Gastrocnemius medialis (tissue), 4 donors: Measurements from ENCODE around the gene ASB2. TPM values are rescaled to one million over a fixed set of nuclear protein-coding genes. Genes with fewer than 3 reads are reported as not detected.

ENCODE experiments used
- ATAC-seq, 2 donors: fragments of 150-250 bp; one replicate each; pipeline ENCODE4 v1.9.1; 2016
- DNase-seq, 2 donors: peaks; one replicate each; pipeline ENCODE4 v3.0.0-alpha.2; 2019
- H3K27ac ChIP-seq, 4 donors: fragments of 200-600 bp; sonication (generic); 1 replicate in 1 of 4; 2 replicates in 3 of 4; pipeline ENCODE4 v1.5.1; 2016 to 2018; ENCODE audit warnings: mild to moderate bottlenecking in 2 of 4, moderate library complexity in 1 of 4
- H3K27me3 ChIP-seq, 3 donors: fragments of 200-600 bp; sonication (generic) in 2 of 3; 1 replicate in 1 of 3; 2 replicates in 2 of 3; pipeline versions ENCODE4 v1.5.1 to v1.6.0; 2016 to 2019; ENCODE audit warnings: mild to moderate bottlenecking in 1 of 3, moderate library complexity in 1 of 3
- H3K36me3 ChIP-seq, 2 donors: fragments of 200-600 bp; sonication (generic) in 1 of 2; one replicate each; pipeline ENCODE4 v1.5.1; 2017 to 2018
- H3K4me1 ChIP-seq, 2 donors: fragments of 200-600 bp; sonication (generic) in 1 of 2; one replicate each; pipeline ENCODE4 v1.5.1; 2016 to 2017; ENCODE audit warnings: mild to moderate bottlenecking in 2 of 2
- H3K4me3 ChIP-seq, 4 donors: fragments of 200-600 bp; sonication (generic) in 3 of 4; 1 replicate in 1 of 4; 2 replicates in 3 of 4; pipeline ENCODE4 v1.5.1; 2016 to 2019; ENCODE audit warnings: mild to moderate bottlenecking in 2 of 4
- H3K9me3 ChIP-seq, 3 donors: fragments of 200-600 bp; sonication (generic) in 2 of 3; 1 replicate in 1 of 3; 2 replicates in 2 of 3; pipeline ENCODE4 v1.5.1; 2016 to 2019
- CTCF ChIP-seq, 5 experiments: fragments of 450-650 bp in 3 of 5; fragments of 200-600 bp in 2 of 5; sonication (generic) in 2 of 5; IDR thresholded peaks in 4 of 5; conservative IDR thresholded peaks in 1 of 5; 1 replicate in 4 of 5; 2 replicates in 1 of 5; pipeline ENCODE4 v1.5.1; 2016 to 2019; ENCODE audit warnings: antibody characterized with exemption in 5 of 5, mild to moderate bottlenecking in 3 of 5, moderate library complexity in 3 of 5
- POLR2A ChIP-seq, 2 donors: fragments of 450-650 bp; IDR thresholded peaks; one replicate each; pipeline ENCODE4 v1.6.1; 2017; ENCODE audit warnings: antibody characterized with exemption in 2 of 2, mild to moderate bottlenecking in 2 of 2, moderate library complexity in 2 of 2
- in situ Hi-C, 4 donors: fragments of 200-750 bp; cut with MboI; loops; one replicate each; pipeline versions ENCODE4 v1.15.0 to v1.8.0; 2017; ENCODE audit warnings: low sequenced_read_pairs in 4 of 4
- intact Hi-C: fragments of 100-400 bp; cut with DNase I; formaldehyde crosslinking; loops from one replicate; pipeline ENCODE4 v1.15.1; 2023; ENCODE audit warnings: low total_unique reads
- total RNA-seq, 4 donors: library from RNA; depleted of rRNA; stranded (reverse); fragments of >200 nt; gene quantifications; one replicate each; pipeline versions ENCODE4 v1.1.0 to v1.2.3, GENCODE V29; 2016

Gene ASB2
- total RNA-seq, 4 donors from 2014 or later: 335 to 819 (median 539) TPM

GRCh38 chr14:93945070-93945399 is 31.3 kb downstream of the ASB2 start:
- peak overlapping the region; percentile 97 to 100 (median 98) for H3K27ac ChIP-seq
- peak in 1 of 2 donors; percentile 71 for DNase-seq
- in situ Hi-C loops: loop anchor here in 1 of 4 donors (10.0 kb wide), 1 partner anchor 50 kb away; the partner anchor contains the start of gene CCDC197
- no peaks in the 10 kb centered on the region for H3K27me3 ChIP-seq
- no peak overlapping the region for H3K4me3 ChIP-seq
- H3K9me3 ChIP-seq: no peaks in the 10 kb centered on the region
- H3K36me3 ChIP-seq: peaks cover 0 to 29% of the 10 kb centered on the region in 2 donors
- peak; percentile 19 to 24 for ATAC-seq
- TF ChIP-seq CTCF (IDR thresholded peaks at IDR 0.05 in 4 of 5, conservative IDR thresholded peaks at IDR 0.05 in 1 of 5) (no peak), POLR2A (IDR thresholded peaks at IDR 0.05) (no peak)
- peaks cover 94% of the 10 kb centered on the region in 2 donors for H3K4me1 ChIP-seq
- intact Hi-C loops: loop anchor here (2.0 kb wide), 1 partner anchor 14 kb away; no protein-coding TSS in a partner anchor

GRCh38 chr14:93944348-93945069 is 31.9 kb downstream of the ASB2 start:
- DNase-seq: peak; percentile 62 to 79
- no peaks in the 10 kb centered on the region for H3K9me3 ChIP-seq
- peak; percentile 24 to 25 for ATAC-seq
- no peak overlapping the region for H3K4me3 ChIP-seq
- peak in 1 of 2 donors; percentile 31 for TF ChIP-seq POLR2A (IDR thresholded peaks at IDR 0.05)
- no peak for TF ChIP-seq CTCF (IDR thresholded peaks at IDR 0.05 in 4 of 5, conservative IDR thresholded peaks at IDR 0.05 in 1 of 5)
- H3K27me3 ChIP-seq: no peaks in the 10 kb centered on the region
- H3K36me3 ChIP-seq: peaks cover 0 to 24% of the 10 kb centered on the region in 2 donors
- intact Hi-C loops (loop anchor here (2.0 kb wide), 1 partner anchor 14 kb away; no protein-coding TSS in a partner anchor), in situ Hi-C loops (loop anchor here (5.0 to 10.0 kb wide), 3 partner anchors 50 to 58 kb away; partner anchors contain the start of gene CCDC197 (in 2 of the 4))
- peak overlapping the region; percentile 97 to 100 (median 98) for H3K27ac ChIP-seq
- peaks cover 92 to 93% of the 10 kb centered on the region in 2 donors for H3K4me1 ChIP-seq

GRCh38 chr14:93943930-93944329 is 32.4 kb downstream of the ASB2 start:
- intact Hi-C loops (loop anchor here (2.0 kb wide), 1 partner anchor 15 kb away; no protein-coding TSS in a partner anchor), in situ Hi-C loops (loop anchor here (5.0 to 10.0 kb wide), 3 partner anchors 51 to 58 kb away; partner anchors contain the start of gene CCDC197 (in 2 of the 4))
- no peak for TF ChIP-seq CTCF (IDR thresholded peaks at IDR 0.05 in 4 of 5, conservative IDR thresholded peaks at IDR 0.05 in 1 of 5)
- no peak for TF ChIP-seq POLR2A (IDR thresholded peaks at IDR 0.05)
- Histone ChIP-seq H3K4me3 (no peak overlapping the region), H3K4me1 (peaks cover 86 to 87% of the 10 kb centered on the region in 2 donors), H3K36me3 (peaks cover 0 to 20% of the 10 kb centered on the region in 2 donors), H3K27ac (peak overlapping the region; percentile 97 to 100 (median 98)), H3K27me3 (no peaks in the 10 kb centered on the region), H3K9me3 (no peaks in the 10 kb centered on the region)
- DNase-seq: no peak
- no peak for ATAC-seq

- Histone ChIP-seq H3K36me3 (peaks cover 0 to 21% of the 10 kb centered on the region in 2 donors), H3K4me1 (peaks cover 78 to 82% of the 10 kb centered on the region in 2 donors), H3K9me3 (no peaks in the 10 kb centered on the region), H3K27me3 (no peaks in the 10 kb centered on the region), H3K27ac (peak overlapping the region; percentile 97 to 100 (median 98)), H3K4me3 (no peak overlapping the region)
- TF ChIP-seq POLR2A (IDR thresholded peaks at IDR 0.05): no peak
- no peak for TF ChIP-seq CTCF (IDR thresholded peaks at IDR 0.05 in 4 of 5, conservative IDR thresholded peaks at IDR 0.05 in 1 of 5)
- ATAC-seq (no peak), DNase-seq (no peak)
- intact Hi-C loops: no loop called here
- in situ Hi-C loops: loop anchor here (5.0 to 10.0 kb wide), 3 partner anchors 52 to 59 kb away; partner anchors contain the start of gene CCDC197 (in 2 of the 4)
These were observed 33.3 kb downstream of the ASB2 start for GRCh38 chr14:93943052-93943451.
